ENCODE measurements around the gene ANK2.

The ANK2 gene

DNA sequence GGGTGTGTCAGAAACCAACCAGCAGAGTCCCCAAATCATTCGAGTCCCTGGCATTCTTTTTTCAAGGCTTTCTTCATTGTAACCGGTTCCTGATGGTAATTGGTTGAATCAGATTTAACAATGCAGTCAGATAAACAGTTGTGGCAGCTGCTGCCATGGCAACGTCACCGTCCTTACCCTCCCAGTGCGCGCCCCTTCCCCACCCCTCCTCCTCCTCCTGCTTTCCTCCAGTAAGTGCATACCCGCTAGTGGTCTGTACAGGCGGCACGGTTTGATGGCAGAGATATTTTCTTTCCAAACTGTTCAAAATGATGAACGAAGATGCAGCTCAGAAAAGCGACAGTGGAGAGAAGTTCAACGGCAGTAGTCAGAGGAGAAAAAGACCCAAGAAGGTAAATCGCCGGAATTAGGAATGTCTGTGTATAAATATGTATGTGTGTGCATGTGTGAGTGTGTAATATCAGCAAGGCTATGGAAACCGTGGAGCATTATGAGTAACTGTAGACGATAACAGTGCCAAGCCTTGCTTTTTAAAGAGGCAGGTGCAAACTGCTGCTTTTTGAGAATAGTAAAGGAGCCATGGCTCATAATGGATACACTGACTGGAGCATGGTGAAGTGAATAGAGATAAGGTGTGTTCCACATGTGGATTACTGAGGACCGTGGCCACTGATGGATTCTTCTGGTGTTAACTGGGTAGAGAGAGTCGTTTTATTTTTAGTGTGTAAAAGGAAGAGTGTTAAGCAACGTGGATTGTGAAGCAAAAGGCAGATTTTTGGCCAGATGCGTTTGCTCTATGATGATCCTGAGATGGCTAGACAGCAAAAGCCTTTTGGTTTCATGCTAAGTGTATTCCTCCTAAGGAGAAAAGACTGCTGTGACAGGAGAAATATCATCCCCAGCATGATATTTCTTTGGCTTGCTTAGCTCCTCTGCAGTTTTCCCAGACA is at the start of gene ANK2:
TSS of gene ANK2 (plus strand) at position 233 of the 950 bp plus-strand sequence. CDS start at position 309, 76 bp downstream.
- DNase-seq (ENCODE audit: low read depth), result no peak

GRCh38 chr4:113003841-113004240 is 45.6 kb upstream of the ANK2 start:
- DNase-seq (ENCODE audit: low read depth), result no peak

- DNase-seq (ENCODE audit: low read depth), result no peak
Observed at GRCh38 chr4:113004655-113005054, 44.8 kb upstream of the ANK2 start.

DNA sequence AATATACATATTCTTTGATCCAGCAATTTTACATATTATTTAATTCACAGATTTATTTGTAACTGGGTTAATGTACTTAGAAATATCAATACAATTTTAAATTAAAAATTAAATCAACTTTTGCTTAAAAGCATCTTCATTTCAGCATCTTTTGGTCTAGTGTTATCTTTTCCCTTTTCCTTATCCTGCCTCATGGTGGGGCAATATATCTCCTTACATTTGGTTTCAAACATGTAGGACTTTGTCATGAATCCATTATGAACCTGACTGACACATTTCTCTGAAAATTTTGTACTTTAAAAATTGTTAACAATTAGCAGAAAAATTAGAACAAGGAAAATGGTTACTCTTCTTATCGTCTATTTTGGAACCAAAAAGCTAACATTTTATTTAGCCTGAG is 42.8 kb upstream of the ANK2 start:
- no peak for DNase-seq (ENCODE audit: low read depth)

DNA sequence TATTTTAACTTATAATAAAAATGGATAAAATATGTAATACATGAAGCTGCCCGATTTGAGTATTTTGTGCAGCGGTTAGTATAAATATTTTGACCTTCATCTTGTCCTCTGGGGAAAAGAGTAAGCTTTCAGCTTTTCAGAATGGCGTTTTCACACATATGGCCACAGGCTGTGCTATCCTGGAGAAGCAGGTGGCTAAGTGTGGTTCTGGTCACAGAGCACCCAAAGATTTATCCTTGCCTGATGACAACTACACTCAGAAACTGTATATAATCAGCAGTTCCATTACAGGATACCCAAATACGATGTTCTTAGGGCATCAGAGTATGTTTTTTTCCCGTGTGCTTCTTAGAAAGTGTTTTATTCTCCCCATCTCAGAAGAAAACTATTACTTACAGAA is 42.3 kb upstream of the ANK2 start:
- DNase-seq (ENCODE audit: low read depth), result no peak

DNA sequence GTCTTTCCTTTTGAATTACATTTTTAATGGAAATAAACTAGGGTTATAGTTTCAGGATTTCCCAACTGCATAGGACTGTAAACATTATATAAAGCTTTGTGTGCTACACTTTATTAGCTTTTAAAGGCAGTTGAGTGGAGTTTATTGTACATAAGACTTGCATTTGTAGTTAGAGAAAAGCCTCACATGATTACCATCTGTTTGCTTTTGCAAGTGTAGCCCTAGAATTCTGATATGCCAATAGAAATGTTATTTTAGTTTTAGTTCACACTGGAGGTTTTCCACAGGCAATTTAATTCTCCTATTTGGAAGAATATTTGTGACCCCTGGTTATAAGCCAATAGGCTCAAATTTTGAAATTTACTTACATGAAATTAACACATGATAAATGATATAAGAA is 41.3 kb upstream of the ANK2 start:
- no peak for DNase-seq (ENCODE audit: low read depth)

GRCh38 chr4:113008716-113009115 is 40.7 kb upstream of the ANK2 start:
- DNase-seq (ENCODE audit: low read depth), result no peak

GRCh38 chr4:113009461-113009860 is 40.0 kb upstream of the ANK2 start:
- DNase-seq (ENCODE audit: low read depth), result no peak

GRCh38 chr4:113012122-113012725 is 37.2 kb upstream of the ANK2 start:
- no peak for DNase-seq (ENCODE audit: low read depth)

GRCh38 chr4:113012786-113013185 is 36.7 kb upstream of the ANK2 start:
- DNase-seq (ENCODE audit: low read depth), result no peak

DNA sequence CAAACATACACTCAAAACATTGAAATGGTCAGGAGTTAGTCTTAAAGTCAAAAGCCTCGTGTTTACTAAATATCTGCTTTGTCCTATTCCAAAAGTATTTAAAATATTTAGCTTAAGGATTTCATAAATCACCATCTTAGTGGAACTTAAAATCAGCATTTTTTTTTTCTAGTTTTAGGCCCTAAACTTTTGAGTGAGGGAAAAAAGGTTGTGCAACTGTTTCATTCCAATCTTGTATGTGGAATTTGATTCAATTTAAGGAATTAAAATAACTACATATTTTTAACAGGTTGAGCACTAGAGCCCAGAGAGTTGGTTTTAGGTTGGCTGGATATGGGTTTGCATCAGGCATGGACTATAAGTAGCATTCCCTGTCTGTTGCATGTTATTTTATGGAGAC is 35.7 kb upstream of the ANK2 start:
- DNase-seq (ENCODE audit: low read depth), result no peak

DNA sequence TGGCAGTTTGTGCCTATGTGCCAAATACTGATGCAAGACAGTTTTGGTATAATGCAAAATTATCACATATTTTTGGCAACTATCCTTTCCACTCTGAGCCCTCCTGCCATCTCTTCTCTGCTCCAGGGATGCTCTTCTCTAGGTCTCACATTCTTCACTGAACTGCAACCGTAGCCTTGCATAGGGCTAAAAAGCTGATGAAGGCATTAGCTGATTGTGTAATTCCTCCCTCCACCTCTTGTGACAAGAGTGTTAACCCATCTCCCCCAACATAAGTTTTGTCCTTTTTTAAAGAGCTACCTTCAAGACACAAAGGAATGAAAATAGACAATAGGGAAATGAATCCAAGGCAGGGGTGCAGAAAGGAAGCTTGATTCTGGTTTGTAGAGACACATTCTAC is 33.1 kb upstream of the ANK2 start:
- no peak for DNase-seq (ENCODE audit: low read depth)

DNA sequence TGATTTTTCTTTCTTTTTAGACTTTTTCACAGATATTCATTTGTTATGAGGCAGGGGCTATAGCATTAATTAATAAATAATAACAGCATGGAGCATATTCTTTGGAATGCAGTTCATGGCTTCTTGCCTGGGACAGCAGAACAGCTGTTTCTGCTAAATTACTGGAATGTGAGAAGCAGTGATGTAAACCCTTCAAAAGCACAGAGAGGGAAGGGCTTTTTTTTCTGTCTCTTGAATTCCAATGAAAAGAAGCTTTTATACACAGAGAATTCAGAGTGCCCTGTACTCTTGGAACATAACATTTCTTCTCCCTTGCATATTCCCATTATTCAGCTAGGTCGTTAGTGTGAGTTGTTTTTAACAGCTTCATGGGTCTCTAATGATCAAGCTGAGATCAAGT is 28.5 kb upstream of the ANK2 start:
- DNase-seq (ENCODE audit: low read depth), result no peak

- DNase-seq (ENCODE audit: low read depth), result no peak
Observed at GRCh38 chr4:113024388-113024787, 25.1 kb upstream of the ANK2 start.

DNA sequence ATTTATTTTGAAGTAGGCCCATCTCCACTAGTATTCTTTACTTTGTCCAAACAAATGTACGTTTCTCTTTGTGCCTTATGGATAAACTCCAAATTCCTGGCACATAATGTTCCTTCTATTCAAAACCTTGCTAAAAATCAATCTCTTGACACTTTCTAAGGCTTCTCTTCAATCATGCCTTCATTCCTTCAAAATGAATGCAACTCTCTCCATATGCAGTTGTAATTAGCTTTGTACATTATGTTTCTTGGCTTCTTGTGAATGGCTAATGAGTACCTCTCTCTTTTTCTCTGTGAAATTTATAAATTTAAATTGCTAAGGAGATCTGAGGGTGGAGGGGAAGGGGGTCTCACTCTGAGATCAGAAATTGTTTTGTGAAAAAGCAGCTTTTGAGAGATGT is 24.0 kb upstream of the ANK2 start:
- no peak for DNase-seq (ENCODE audit: low read depth)

GRCh38 chr4:113026556-113026955 is 22.9 kb upstream of the ANK2 start:
- DNase-seq (ENCODE audit: low read depth), result no peak

GRCh38 chr4:113028074-113028473 is 21.4 kb upstream of the ANK2 start:
- DNase-seq (ENCODE audit: low read depth), result no peak

DNA sequence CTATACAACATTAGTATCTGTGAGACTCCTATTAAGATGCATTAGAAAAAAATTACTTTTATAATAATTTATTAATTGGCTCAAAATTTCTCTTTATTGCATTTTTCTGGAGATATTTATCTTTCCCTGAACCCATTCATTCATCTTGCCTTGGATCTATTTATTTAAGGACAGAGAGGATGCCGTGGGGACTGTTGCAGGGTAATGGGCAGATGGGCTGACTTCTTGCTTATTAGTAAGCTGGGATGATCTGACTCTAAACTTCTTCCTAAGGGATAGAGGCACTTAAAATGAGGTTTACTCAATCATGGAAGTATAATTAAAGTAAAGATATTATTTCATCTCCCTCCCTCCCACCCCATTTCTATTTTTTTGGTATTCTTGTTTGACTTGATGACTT is 18.2 kb upstream of the ANK2 start:
- DNase-seq (ENCODE audit: low read depth), result no peak

GRCh38 chr4:113040793-113041192 is 8.7 kb upstream of the ANK2 start:
- DNase-seq (ENCODE audit: low read depth), result no peak

GRCh38 chr4:113042502-113042901 is 7.0 kb upstream of the ANK2 start:
- DNase-seq (ENCODE audit: low read depth), result no peak

DNA sequence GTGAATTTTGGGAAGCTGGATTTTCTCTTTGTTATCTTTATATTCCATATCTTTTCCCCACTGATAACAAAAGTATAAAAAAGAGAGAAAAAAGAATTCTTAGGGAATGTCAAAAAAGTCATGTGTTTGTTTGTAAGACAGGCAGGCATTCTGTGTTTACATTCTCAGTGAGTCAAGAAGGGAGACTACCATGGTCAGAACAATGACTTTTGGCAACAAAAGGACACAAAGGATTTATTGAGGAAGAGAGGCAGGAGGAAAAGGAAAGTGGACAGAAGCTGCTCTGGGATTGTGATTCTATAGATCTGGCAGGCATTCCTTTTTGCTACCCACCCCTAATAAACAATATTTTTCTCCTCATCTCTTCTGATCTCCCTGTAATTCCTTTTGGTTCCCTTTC is 5.9 kb upstream of the ANK2 start:
- no peak for DNase-seq (ENCODE audit: low read depth)

DNA sequence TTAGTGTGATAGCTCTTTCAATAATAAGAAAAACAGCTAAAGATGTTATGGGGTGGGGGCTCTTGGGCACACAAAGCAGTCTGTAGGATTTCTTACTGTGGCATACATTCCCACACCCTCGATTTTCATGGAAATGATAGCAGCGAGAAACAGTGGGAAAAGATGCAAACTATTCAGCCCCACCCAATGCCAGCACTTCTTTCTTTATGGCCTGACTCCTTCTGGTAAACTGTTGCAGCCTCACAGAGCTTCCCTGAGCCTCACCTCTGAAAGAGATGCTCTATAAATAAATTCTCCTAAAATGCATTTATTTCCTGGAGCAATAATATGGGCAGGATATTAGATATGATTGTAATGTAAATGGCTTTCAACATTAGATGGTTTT is 910 bp downstream of the ANK2 start:
- no peak for DNase-seq (ENCODE audit: low read depth)

DNA sequence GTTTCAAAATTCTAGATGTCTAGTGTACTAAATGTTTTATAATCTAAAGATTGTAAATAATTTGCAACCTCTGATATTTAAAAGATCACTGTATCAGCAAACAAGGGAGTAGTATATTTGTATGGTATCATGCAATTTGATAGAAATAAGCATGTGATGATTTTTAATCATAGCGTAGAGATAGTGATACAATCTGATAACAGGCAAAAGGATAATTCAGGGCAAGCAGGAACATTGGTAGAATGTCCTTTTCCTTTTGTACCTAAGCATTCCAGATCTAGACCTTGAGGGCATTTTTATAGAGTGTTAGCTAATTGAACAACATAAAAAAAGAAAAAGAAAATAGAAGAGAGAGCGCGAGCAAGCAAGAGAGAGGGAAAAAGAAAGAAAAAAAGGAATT is 1.4 kb downstream of the ANK2 start:
- no peak for DNase-seq (ENCODE audit: low read depth)

DNA sequence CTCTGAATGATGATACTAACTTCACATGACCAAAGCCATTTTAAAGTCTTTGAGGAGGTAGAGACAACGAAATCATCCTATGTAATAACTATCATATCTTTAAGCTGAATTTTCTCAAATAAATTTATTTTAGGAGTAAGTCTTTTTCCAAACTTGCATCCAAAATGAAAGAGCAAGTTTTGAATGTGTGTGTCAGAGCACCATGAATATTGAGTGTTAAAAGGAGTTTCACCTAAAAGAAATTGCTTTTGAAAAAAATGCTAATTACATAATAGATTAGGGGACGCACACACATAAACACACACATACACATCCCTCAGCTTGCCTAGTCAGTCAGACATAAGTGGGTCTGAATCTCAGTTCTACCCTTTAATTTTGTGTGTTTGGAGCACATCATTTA is 1.9 kb downstream of the ANK2 start:
- no peak for DNase-seq (ENCODE audit: low read depth)
